ENCODE measurements around the gene FGFR1OP2. TPM values are rescaled to one million over a fixed set of nuclear protein-coding genes. Genes with fewer than 3 reads are reported as not detected.
"Not testable (repeated sequence)": the region's sequence is repeated elsewhere in the genome, so short reads cannot be mapped to it uniquely, and the experiment has no call there.

FGFR1OP2 gene
- total RNA-seq (10 to 100 TPM; 37.9 to 43.7 (median 39.9) TPM), polyA plus RNA-seq (33.4 TPM)
- long read RNA-seq, donor 1, transcript FGFR1OP2-202 (6 exons, 2,790 nt): minor isoform, 11 of 70 reads
- long read RNA-seq, donor 1, transcript FGFR1OP2-206 (5 exons, 956 nt): minor isoform, 14 of 70 reads
- long read RNA-seq, donor 1, transcript FGFR1OP2-201 (7 exons, 2,924 nt): major isoform, 42 of 70 reads
- long read RNA-seq, donor 1, partial matches to known transcripts: 0 of 70 reads
- long read RNA-seq, donor 1, other reads (novel, unspliced or antisense): 2 of 70 reads
- long read RNA-seq, donor 2, transcript FGFR1OP2-201 (7 exons, 2,924 nt): major isoform, 19 of 23 reads
- long read RNA-seq, donor 2, partial matches to known transcripts: 0 of 23 reads
- long read RNA-seq, donor 2, other reads (novel, unspliced or antisense): 1 of 23 reads
- long read RNA-seq, donor 3, transcript FGFR1OP2-202 (6 exons, 2,790 nt): minor isoform, 21 of 159 reads
- long read RNA-seq, donor 3, transcript FGFR1OP2-206 (5 exons, 956 nt): minor isoform, 19 of 159 reads
- long read RNA-seq, donor 3, transcript FGFR1OP2-201 (7 exons, 2,924 nt): major isoform, 108 of 159 reads
- long read RNA-seq, donor 3, partial matches to known transcripts: 0 of 159 reads
- long read RNA-seq, donor 3, other reads (novel, unspliced or antisense): 7 of 159 reads
- long read RNA-seq, donor 4, transcript FGFR1OP2-201 (7 exons, 2,924 nt): major isoform, 9 of 19 reads
- long read RNA-seq, donor 4, transcript FGFR1OP2-206 (5 exons, 956 nt): minor isoform, 5 of 19 reads
- long read RNA-seq, donor 4, partial matches to known transcripts: 0 of 19 reads
- long read RNA-seq, donor 4, other reads (novel, unspliced or antisense): 1 of 19 reads

GRCh38 chr12:26937863-26938700 is at the start of gene FGFR1OP2, which contains the start of gene INTS13:
TSS of gene FGFR1OP2 (plus strand) at chr12:26938470. CDS start at chr12:26954159, 15,689 bp downstream.
TSS of gene INTS13 (minus strand) at chr12:26937981. CDS start at chr12:26936803, 1,178 bp downstream.
- H3K27ac ChIP-seq (ENCODE audit: low read length): peak within 1 kb of the TSS; percentile 90
- intact Hi-C loops (cut with DNase I): loop anchor here in 2 of 4 donors (10.0 kb wide), 1 partner anchor 77 kb away; the partner anchor contains the start of gene TM7SF3 (in 2 of the 2)
- H3K4me3 ChIP-seq (ENCODE audit: low read length): peak within 1 kb of the TSS; percentile 79
- H3K9me3 ChIP-seq (ENCODE audit: control insufficient read depth, low read length): no peaks in the 10 kb centered on the region
- ATAC-seq (peak; percentile 99), DNase-seq (peak; percentile 99 to 100 (median 100))
- WGBS: under 1% methylated on average over 68 of the region's 69 CpGs
- peaks cover 4% of the 10 kb centered on the region for H3K4me1 ChIP-seq (ENCODE audit: control insufficient read depth, insufficient read depth, low read length)
- H3K27me3 ChIP-seq (ENCODE audit: control insufficient read depth, insufficient read depth): no peaks in the 10 kb centered on the region

- no peak for ATAC-seq
- no peak for DNase-seq
- no peaks in the 10 kb centered on the region for H3K9me3 ChIP-seq (ENCODE audit: control insufficient read depth, low read length)
These were observed 47.5 kb upstream of the FGFR1OP2 start for GRCh38 chr12:26890784-26891183.

GRCh38 chr12:26891704-26892103 is 46.6 kb upstream of the FGFR1OP2 start:
- no peak overlapping the region for H3K27ac ChIP-seq (ENCODE audit: low read length)
- no peak for ATAC-seq

More at GRCh38 chr12:26890784-26891183, 47.5 kb upstream of the FGFR1OP2 start:
- Histone ChIP-seq H3K4me1 (ENCODE audit: control insufficient read depth, insufficient read depth, low read length) (no peaks in the 10 kb centered on the region), H3K27ac (ENCODE audit: low read length) (no peak overlapping the region), H3K4me3 (ENCODE audit: low read length) (no peak overlapping the region), H3K27me3 (ENCODE audit: control insufficient read depth, insufficient read depth) (no peaks in the 10 kb centered on the region)
- 77% methylated on average over 5 of the region's 5 CpGs for WGBS
- intact Hi-C loops (cut with DNase I): no loop called here

GRCh38 chr12:26895672-26896071 is 42.6 kb upstream of the FGFR1OP2 start:
- H3K4me1 ChIP-seq (ENCODE audit: control insufficient read depth, insufficient read depth, low read length): no peaks in the 10 kb centered on the region
- H3K27ac ChIP-seq (ENCODE audit: low read length): no peak overlapping the region
- H3K9me3 ChIP-seq (ENCODE audit: control insufficient read depth, low read length): no peaks in the 10 kb centered on the region
- intact Hi-C loops (cut with DNase I): no loop called here
- H3K4me3 ChIP-seq (ENCODE audit: low read length): no peak overlapping the region
- ATAC-seq (no peak), DNase-seq (no peak)
- WGBS: 92% methylated on average over 4 of the region's 4 CpGs
- H3K27me3 ChIP-seq (ENCODE audit: control insufficient read depth, insufficient read depth): no peaks in the 10 kb centered on the region

More at GRCh38 chr12:26891704-26892103, 46.6 kb upstream of the FGFR1OP2 start:
- H3K4me3 ChIP-seq (ENCODE audit: low read length): no peak overlapping the region
- no peak for DNase-seq
- intact Hi-C loops (cut with DNase I): no loop called here
- no peaks in the 10 kb centered on the region for H3K27me3 ChIP-seq (ENCODE audit: control insufficient read depth, insufficient read depth)
- H3K4me1 ChIP-seq (ENCODE audit: control insufficient read depth, insufficient read depth, low read length): no peaks in the 10 kb centered on the region
- 61% methylated on average over 1 of the region's 1 CpG for WGBS
- no peaks in the 10 kb centered on the region for H3K9me3 ChIP-seq (ENCODE audit: control insufficient read depth, low read length)

- no peak overlapping the region for H3K4me3 ChIP-seq (ENCODE audit: low read length)
- no peaks in the 10 kb centered on the region for H3K4me1 ChIP-seq (ENCODE audit: control insufficient read depth, insufficient read depth, low read length)
- intact Hi-C loops (cut with DNase I): no loop called here
- no peak for ATAC-seq
- H3K27ac ChIP-seq (ENCODE audit: low read length): no peak overlapping the region
- WGBS: 96% methylated on average over 2 of the region's 2 CpGs
- no peak for DNase-seq
- no peaks in the 10 kb centered on the region for H3K9me3 ChIP-seq (ENCODE audit: control insufficient read depth, low read length)
- H3K27me3 ChIP-seq (ENCODE audit: control insufficient read depth, insufficient read depth): no peaks in the 10 kb centered on the region
These were observed 41.4 kb upstream of the FGFR1OP2 start for GRCh38 chr12:26896913-26897312.

- H3K9me3 ChIP-seq (ENCODE audit: control insufficient read depth, low read length); H3K4me1 ChIP-seq (ENCODE audit: control insufficient read depth, insufficient read depth, low read length); ATAC-seq; H3K4me3 ChIP-seq (ENCODE audit: low read length); intact Hi-C loops (cut with DNase I); DNase-seq; H3K27ac ChIP-seq (ENCODE audit: low read length); H3K27me3 ChIP-seq (ENCODE audit: control insufficient read depth, insufficient read depth): not testable (repeated sequence)
- 100% methylated on average over 2 of the region's 3 CpGs for WGBS
These were observed 34.9 kb upstream of the FGFR1OP2 start for GRCh38 chr12:26903396-26903795.

GRCh38 chr12:26906024-26906423 is 32.2 kb upstream of the FGFR1OP2 start:
- no peak overlapping the region for H3K27ac ChIP-seq (ENCODE audit: low read length)
- no peaks in the 10 kb centered on the region for H3K4me1 ChIP-seq (ENCODE audit: control insufficient read depth, insufficient read depth, low read length)
- intact Hi-C loops (cut with DNase I): no loop called here
- DNase-seq (no peak), ATAC-seq (no peak)
- H3K4me3 ChIP-seq (ENCODE audit: low read length): no peak overlapping the region
- H3K9me3 ChIP-seq (ENCODE audit: control insufficient read depth, low read length): no peaks in the 10 kb centered on the region
- H3K27me3 ChIP-seq (ENCODE audit: control insufficient read depth, insufficient read depth): no peaks in the 10 kb centered on the region
- WGBS: 52% methylated on average over 1 of the region's 1 CpG

- ATAC-seq: no peak
- intact Hi-C loops (cut with DNase I): no loop called here
- H3K4me1 ChIP-seq (ENCODE audit: control insufficient read depth, insufficient read depth, low read length): no peaks in the 10 kb centered on the region
- DNase-seq: no peak
- no peaks in the 10 kb centered on the region for H3K27me3 ChIP-seq (ENCODE audit: control insufficient read depth, insufficient read depth)
- H3K27ac ChIP-seq (ENCODE audit: low read length): no peak overlapping the region
- H3K4me3 ChIP-seq (ENCODE audit: low read length): no peak overlapping the region
- WGBS: 49% methylated on average over 1 of the region's 1 CpG
- no peaks in the 10 kb centered on the region for H3K9me3 ChIP-seq (ENCODE audit: control insufficient read depth, low read length)
These were observed 31.6 kb upstream of the FGFR1OP2 start for GRCh38 chr12:26906704-26907103.

- 81% methylated on average over 5 of the region's 5 CpGs for WGBS
- intact Hi-C loops (cut with DNase I): loop anchor here in 1 of 4 donors (10.0 kb wide), 1 partner anchor 406 kb away; no protein-coding TSS in a partner anchor
- H3K27ac ChIP-seq (ENCODE audit: low read length): no peak overlapping the region
- ATAC-seq (no peak), DNase-seq (no peak)
- no peaks in the 10 kb centered on the region for H3K4me1 ChIP-seq (ENCODE audit: control insufficient read depth, insufficient read depth, low read length)
- H3K4me3 ChIP-seq (ENCODE audit: low read length): no peak overlapping the region
- H3K9me3 ChIP-seq (ENCODE audit: control insufficient read depth, low read length): no peaks in the 10 kb centered on the region
- no peaks in the 10 kb centered on the region for H3K27me3 ChIP-seq (ENCODE audit: control insufficient read depth, insufficient read depth)
These were observed 19.7 kb upstream of the FGFR1OP2 start for GRCh38 chr12:26918321-26919215.

GRCh38 chr12:26919216-26919555 is 19.1 kb upstream of the FGFR1OP2 start:
- Histone ChIP-seq H3K27ac (ENCODE audit: low read length) (no peak overlapping the region), H3K4me3 (ENCODE audit: low read length) (no peak overlapping the region), H3K27me3 (ENCODE audit: control insufficient read depth, insufficient read depth) (no peaks in the 10 kb centered on the region), H3K4me1 (ENCODE audit: control insufficient read depth, insufficient read depth, low read length) (no peaks in the 10 kb centered on the region), H3K9me3 (ENCODE audit: control insufficient read depth, low read length) (no peaks in the 10 kb centered on the region)
- ATAC-seq (no peak), DNase-seq (no peak)
- WGBS: 85% methylated on average over 2 of the region's 2 CpGs
- intact Hi-C loops (cut with DNase I): loop anchor here in 1 of 4 donors (10.0 kb wide), 1 partner anchor 406 kb away; no protein-coding TSS in a partner anchor

Measured in right cardiac atrium (tissue), 5 donors.